HG02870 (cell line): ENCODE data around the gene PDK1.
"Not testable (repeated sequence)": the region's sequence is repeated elsewhere in the genome, so short reads cannot be mapped to it uniquely, and the experiment has no call there.

Source experiments
- ATAC-seq: cut with Tn5 transposase; IDR thresholded peaks from one replicate; pipeline ENCODE4 v1.9.1; 2021; ENCODE audit warnings: mild to moderate bottlenecking, moderate library complexity; ENCODE audit not compliant: unreplicated experiment

PDK1 gene

DNA sequence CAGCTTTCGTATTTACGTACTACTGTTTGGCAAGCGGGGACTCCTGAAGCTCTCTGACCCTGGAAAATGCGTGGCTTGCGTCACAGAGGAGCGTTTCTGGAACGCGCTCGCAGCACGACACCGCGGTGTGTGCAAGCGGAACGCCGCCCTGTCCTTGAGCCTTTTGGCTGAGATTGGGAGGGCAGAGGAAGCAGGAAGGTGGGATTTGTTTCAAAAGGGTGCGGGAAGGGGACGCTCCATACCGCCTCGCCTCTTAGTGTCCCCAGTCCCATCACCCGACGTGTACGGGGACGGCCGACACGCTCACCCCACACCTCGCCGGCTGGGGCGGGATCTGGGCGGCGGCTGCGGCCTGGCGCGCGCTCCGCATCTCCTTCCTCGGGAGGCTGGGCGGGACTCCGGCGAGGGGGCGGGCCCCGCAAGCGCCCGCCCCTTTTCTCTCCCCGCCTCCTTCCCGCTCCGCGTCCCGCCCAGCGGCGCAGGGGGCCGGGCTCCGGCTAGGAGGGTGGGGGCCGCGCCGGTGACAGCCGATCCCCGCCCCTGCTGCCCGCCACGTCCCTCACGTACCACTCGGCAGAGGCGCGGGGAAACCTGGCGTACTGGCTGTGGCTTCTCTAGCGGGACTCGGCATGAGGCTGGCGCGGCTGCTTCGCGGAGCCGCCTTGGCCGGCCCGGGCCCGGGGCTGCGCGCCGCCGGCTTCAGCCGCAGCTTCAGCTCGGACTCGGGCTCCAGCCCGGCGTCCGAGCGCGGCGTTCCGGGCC is at the start of gene PDK1:
Gene PDK1, plus strand, starts transcription at position 569 of the 762 bp plus-strand sequence. Its CDS starts 61 bp downstream, at position 630.
- ATAC-seq = peak; percentile 80

DNA sequence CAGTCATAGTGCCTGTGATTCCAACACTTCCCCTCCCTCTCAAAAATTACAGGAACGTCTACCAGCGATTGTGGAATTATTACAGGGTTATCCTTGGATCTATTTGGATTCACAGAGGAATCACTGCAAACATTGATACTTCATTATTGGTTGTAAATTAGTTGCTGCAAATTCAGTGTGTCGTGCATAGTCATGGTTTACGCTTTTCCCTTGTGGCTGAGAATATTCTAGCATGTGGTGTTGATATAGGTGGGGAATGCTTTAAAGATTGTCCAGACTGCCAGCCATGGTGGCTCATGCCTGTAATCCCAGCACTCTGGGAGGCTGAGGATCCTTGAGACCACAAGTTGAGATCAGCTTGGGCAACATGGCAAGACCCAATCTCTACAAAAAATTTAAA is 48.7 kb upstream of the PDK1 start:
- ATAC-seq = no peak

DNA sequence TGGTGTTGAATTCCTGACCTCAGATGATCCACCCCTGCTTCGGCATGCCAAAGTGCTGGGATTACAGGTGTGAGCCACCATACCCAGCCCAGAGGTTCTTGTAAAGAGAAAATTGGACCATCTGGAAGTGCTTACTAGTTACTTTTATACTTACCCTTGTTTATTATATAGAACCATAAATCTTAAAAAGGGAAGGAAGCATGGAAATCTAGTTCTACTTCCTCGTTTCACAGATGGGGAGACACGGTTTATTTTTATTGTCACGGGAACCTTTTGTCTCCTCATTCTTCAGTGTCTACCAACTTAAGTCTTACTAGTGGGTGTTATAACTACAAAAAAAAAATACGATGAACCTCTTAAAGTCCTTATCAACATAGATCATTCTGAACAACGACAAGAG is 45.8 kb upstream of the PDK1 start:
- no peak for ATAC-seq

DNA sequence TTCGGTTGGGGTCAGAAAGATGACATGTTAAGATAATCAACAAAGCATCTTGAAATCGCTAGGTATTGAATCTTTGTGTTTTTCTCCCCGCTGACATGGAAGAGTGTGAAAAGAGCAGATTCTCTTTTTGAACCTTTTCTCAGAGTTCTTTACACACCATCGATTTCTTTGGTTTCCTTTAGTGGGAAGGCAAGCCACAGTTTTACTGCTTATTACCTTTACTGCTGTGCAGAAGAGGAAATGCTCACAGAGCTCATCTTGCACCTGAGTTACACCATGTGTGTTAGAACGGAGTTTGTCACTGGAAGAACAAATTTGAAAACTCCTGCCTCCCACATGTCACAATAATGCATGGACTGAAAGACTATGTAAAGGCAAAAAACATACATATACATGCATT is 45.3 kb upstream of the PDK1 start:
- ATAC-seq = no peak

DNA sequence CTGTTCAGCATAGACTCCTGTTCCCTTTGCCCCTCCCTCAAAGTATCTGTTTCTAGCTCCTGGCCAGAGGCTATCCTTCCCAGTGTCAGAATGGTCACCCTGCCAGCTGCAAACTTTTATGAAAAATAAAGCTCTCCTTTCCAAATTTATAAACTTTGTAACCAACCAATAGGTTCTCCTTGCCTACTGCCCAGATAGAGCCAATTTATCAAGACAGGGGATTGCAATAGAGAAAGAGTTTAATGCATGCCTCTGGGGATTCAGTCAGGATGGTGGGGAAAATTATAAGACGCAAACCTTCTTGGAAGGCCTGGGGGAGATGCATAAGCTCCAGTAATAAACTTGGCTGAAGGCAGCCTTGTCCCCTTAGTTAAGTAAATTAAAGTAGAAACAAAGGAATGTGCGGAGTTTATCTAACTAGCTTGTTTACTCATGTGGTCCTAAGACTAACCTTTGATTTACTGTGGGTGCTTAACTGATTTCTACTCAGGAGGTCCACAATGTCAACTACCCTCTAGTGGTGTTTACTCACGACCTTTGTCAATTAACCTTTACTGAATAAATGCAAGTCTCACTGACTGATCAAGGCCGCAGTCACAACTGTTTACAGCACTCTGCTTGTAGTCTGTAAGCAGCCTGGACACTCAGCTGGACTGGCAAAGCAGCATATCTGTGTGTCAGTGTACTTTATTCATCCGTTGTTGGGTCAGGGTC is 42.9 kb upstream of the PDK1 start:
- ATAC-seq = no peak

DNA sequence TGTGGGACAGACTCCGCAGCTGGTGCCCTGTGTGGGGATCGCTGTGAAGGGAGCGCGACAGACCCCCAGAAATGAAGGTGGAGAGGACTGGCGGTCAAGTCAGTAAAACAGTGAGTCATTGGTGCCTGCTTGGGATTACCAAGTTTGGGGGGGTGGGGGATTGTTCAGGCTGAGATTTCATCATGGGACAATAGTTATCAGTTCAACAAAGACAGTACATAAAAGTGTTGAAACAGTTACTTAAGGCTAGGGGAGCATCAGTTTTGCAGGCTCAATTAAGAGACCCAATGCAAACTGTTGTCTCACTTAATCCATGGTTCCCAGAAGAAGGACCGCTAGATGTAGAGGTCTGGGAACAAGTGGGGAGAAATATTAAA is 42.4 kb upstream of the PDK1 start:
- ATAC-seq = no peak

DNA sequence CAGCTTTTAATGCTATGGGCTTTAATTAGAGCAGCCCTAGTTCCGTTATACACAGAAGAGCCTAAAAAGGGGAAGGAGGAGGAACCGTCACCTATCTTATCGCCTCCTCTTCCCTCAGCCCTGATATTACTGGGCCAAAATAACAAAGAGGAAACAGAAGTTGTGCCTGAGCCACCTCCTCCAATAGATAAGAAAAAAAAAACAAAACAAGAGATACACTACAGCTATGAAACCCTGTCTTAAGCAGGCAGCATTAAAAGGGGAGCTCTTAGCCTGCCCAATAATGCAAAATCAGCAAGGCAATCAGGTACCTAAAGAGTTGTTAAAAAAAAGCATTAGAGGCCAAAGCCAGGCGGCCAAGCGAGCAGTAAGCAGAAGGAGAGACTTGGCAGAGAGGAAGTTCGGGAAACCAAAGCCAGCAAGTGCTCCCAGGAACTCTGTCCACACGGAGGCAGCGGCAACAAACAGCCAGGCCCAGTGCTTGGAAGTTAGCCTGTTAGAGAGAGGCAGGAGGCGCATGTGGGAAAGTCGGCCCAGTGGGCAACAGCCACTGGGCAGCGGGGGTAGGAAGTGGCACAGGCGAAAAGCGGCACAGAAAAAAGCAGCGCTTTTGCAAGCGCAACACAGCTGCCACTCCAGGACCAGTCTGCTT is 41.8 kb upstream of the PDK1 start:
- no peak for ATAC-seq

DNA sequence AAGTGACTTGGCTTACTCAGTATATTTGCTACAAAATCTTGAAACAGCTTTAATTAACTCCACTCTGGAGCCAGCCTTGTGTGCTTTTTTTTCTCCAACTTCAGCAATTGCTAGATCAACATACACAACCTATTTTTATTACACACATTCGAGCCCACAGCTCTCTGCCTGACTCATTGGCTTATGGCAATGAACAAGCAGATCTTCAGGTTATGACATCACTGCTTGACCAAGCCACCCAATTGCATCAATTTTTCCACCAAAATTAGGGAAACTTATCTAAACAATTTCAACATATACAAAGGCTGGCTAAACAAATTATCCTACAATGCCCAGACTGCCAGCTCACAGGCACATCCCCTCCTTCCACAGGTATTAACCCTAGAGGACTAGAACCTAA is 39.6 kb upstream of the PDK1 start:
- no peak for ATAC-seq

DNA sequence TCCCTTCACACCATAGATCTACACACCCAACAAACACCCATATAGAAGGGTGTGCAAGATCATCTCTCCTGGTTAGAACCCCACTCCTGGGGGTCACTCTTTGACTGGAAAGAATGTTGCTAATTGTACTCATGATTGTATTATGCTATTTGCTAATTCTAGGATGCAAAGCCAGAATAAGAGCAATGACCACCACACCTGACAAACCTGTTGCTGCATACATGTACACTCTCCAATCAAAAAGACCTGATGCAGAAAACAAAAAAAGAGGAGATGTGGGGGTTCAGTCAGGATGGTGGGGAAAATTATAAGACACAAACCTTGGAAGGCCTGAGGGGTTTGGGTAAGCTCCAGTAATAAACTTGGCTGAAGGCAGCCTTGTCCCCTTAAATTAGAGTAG is 36.9 kb upstream of the PDK1 start:
- ATAC-seq = no peak

DNA sequence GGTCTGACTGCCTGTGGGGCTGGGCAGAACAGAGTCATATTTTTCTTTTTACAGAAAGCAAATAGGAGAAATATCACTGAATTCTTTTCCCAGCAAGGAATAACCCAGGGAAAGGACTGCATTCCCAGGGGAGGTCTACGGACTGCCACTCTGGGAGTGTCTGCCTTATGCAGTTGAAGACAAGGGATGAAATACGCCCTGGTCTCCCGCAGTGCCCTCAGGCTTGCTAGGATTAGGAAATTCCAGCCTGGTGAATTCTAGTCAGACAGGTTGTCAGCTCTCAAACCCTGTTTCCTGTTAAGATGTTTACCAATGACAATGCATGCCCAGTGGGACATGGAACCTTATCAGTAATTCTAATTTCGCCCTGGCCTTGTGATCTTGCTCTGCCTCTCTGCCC is 30.3 kb upstream of the PDK1 start:
- no peak for ATAC-seq

DNA sequence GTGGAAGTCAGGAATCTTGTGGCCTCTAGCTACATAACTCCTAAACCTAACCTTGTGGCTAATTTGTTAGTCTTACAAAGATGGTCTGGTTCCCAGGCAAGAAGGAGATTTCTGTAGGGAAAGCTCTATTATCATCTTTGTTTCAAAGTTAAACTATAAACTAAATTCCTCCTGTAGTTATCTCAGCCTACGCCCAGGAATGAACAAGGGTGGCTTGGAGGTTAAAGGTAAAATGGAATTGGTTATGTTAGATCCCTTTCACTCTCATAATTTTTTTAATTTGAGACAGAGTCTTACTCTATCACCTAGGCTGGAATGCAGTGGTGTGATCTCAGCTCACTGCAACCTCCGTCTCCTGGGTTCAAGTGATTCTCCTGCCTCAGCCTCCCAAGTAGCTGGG is 24.6 kb upstream of the PDK1 start:
- no peak for ATAC-seq

DNA sequence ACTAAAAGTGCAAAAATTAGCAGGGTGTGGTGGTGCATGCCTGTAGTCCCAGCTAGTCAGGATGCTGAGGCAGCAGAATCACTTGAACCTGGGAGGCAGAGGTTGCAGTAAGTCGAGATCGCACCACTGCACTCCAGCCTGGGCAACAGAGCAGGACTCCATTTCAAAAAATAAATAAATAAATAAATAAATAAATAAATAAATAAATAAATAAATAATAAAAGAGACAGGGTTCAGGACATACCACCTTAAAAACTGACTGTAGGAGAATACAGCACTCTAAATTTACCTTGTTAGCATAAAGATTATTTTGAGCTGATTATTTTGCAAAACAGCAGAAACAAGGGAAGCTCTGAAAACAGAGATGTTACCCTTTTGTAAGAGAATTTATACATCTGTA is 23.4 kb upstream of the PDK1 start:
- ATAC-seq = not testable (repeated sequence)

DNA sequence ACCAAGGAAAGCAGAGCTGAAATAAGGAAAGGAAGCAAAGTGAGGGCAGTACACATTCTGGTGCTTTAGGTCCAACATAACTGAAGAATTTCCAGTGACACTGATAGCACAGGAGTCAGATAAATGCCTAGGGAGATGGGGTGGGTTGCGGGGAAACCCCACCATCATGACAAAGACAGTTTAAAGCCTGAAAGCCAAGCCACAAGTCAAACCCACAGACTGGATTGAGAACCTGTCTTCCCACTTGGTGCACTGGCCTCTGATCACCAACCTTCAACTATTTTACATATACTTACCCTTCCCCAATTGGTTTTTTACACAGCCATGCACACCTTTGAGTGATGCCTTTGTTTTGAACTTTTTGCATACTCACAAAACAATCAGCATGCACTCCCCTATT is 22.2 kb upstream of the PDK1 start:
- no peak for ATAC-seq

DNA sequence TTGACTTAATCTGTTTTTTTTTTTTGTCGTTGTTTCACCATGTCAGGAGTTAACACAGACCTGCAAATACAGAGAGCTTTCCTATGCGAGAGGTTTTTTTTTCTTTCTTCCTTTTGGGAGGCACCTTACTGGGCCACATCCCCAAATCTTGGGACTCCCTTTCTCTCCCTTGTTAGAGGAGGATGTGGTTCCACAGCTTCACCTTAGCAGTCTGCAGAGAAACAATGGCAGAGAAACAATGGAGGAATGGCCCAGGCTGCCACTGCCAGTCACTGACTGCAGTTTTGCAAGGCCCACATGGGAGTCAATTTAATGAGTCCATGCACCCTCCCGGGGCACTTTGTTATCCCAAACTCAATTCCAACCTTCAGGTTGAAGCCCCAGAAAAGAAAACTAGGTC is 20.8 kb upstream of the PDK1 start:
- ATAC-seq = no peak

DNA sequence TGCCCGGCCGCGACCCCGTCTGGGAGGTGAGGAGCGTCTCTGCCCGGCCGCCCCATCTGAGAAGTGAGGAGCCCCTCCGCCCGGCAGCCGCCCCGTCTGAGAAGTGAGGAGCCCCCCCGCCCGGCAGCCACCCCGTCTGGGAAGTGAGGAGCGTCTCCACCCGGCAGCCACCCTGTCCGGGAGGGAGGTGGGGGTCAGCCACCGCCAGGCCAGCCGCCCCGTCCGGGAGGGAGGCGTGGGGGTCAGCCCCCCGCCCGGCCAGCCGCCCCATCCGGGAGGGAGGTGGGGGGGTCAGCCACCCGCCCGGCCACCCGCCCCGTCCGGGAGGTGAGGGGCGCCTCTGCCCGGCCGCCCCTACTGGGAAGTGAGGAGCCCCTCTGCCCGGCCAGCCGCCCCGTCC is 18.0 kb upstream of the PDK1 start:
- ATAC-seq = not testable (repeated sequence)

DNA sequence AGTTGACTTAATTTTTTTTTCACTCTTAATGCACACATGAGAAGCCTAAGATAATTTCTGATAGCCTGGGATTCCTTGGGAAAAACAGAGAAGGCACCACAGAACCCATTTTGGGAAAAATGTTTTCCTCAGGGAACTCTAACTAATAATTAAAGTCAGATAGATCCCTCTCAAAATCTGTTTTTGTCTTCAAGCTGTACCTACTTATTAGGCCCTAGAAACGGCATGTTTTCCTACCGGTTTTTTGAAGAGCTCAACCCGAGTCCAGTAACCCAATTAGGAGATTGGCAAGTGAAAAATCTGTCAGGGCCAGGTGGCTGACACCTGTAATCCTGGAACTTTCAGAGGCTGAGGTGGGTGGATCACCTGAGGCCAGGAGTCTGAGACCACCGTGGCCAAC is 16.1 kb upstream of the PDK1 start:
- ATAC-seq = no peak

DNA sequence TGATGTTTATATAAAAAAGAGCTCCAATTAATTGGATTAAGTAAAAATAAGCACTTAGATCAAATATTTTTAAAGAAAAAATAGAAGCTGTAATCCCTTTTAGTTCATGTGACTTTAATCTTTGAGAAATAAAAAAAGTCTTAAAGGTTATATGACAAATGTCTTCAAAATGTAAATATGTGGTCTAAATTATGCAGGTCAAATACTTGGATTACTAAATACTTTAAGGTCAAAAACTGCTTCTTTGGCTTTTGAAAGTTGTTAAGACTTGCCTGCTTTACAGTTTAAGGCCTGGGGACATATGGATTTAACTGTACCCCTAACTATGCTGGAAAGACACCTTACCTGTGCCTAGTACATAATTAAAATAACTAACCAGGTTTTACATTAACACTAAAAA is 15.5 kb upstream of the PDK1 start:
- no peak for ATAC-seq

DNA sequence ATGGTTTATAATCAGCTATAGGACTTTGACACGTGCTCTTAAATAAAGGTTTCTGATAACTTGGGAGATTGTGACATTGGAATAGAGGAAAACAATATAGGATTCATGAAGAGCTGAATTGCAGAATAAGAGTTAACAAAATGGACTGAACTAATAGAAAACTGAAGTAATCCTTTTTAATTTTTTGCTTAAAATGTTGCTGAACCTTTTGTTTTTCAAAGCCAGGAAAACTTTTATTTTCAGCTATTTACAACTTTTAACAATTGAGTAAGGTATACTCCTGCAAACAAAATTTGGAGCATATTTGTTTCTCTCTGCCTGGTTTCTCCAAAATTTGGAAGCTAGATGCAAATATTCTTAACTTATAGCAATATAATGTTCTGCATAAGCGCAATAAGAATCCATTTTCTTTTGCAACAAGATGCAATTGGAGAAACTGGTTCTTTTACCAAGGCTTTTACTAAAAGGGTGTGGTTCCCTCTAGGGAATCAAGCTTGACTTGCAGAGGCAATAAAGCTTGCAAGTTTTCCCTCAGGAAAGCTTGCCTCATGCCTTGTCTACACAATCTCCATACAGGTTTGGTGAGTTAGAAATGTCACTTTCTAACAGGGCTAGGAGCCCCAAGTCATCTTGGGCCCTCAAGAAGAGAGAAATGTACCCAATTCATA is 10.3 kb upstream of the PDK1 start:
- ATAC-seq = no peak

DNA sequence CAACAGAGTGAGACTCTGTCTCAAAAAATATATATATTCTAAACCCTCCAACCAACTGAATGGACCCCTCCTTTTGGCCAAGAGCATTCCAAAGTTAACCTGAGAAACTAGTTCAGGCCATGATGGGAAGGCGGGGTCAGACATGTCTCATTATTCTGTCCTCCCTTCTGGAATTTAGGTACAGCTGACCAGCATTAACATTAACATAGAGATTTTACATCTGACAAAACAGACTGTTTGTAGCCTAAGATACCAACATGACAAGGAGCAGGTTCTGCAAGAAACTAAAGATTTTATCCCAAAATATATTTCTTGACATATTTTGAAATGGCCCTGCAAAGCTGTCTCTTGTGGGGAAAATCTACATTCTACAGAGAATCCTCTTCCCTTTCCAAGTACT is 6.8 kb upstream of the PDK1 start:
- ATAC-seq = no peak

DNA sequence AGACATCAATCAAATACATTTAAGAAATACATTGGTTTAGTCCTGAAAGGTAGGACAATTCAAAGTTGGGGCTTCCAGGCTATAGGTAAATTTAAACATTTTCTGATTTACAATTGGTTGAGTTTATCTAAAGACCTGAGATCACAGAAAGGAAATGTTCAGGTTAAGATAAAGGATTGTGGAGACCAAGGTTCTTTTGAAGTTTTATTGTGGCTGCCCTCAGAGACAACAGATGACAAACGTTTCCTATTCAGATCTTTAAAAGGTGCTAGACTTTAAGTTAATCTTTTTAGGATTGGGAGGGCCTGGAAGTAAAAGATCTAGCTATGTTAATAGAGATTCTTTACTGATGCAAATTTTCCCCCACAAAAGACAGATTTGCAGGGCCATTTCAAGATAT is 6.1 kb upstream of the PDK1 start:
- ATAC-seq = not testable (repeated sequence)

DNA sequence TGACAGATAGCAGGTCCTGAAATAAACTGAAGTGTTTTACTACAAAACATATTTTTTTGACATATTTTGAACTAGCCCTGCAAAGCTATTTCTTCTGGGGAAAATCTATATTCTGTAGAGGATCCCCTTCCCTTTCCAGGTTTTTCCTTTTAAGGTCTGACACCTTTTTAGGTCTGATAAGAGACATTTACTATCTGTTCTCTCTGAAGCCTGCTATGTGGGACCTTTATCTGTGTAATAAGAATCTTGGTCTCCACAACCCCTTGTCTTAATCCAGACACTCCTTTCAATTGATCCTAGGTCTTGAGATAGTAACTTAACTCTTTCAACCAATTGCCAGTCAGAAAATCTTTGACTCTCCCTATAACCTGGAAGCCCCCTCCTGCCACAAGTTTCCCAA is 5.5 kb upstream of the PDK1 start:
- no peak for ATAC-seq

DNA sequence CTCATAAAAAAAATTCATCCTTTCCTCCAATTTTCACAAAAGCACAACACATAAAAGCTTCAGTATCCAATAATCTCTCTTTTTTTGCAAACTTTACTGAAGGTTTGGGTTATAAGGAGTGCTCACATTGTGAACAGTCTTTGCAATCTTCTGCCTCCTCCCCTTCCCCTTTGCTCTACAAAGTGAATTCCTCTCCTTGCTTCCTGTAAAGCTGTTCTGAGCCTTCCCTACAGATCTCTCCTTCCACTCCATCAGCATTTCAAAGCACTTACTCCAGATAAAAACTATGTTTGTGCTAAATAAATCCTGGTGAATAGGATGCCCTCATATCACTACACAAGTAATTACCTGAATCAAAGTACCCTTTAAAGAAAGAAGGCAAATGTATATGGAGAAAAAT is 4.6 kb upstream of the PDK1 start:
- ATAC-seq = no peak
